Liver (tissue), 9 donors: ENCODE data around the gene CTAGE9. TPM values are rescaled to one million over a fixed set of nuclear protein-coding genes. Genes with fewer than 3 reads are reported as not detected.

Experiments used
- DNase-seq: peaks from one replicate; pipeline ENCODE4 v3.0.0-alpha.2; 2017; ENCODE audit warnings: low spot score
- H3K27ac ChIP-seq, 2 donors: one replicate each; pipeline ENCODE4 v1.7.0; 2013; ENCODE audit warnings: inconsistent platforms in 2 of 2, low read length in 2 of 2, control low read depth in 1 of 2, low read depth in 1 of 2, mild to moderate bottlenecking in 1 of 2
- H3K27me3 ChIP-seq, 4 donors: one replicate each; pipeline versions ENCODE4 v1.6.1 to v1.7.0; 2013; ENCODE audit warnings: low read length in 3 of 4, inconsistent platforms in 1 of 4, mild to moderate bottlenecking in 1 of 4, moderate library complexity in 1 of 4; ENCODE audit not compliant: control insufficient read depth in 4 of 4, insufficient read depth in 4 of 4
- H3K36me3 ChIP-seq, 4 donors: one replicate each; pipeline versions ENCODE4 v1.6.1 to v1.7.0; 2013; ENCODE audit warnings: low read length in 3 of 4, mild to moderate bottlenecking in 3 of 4, low read depth in 1 of 4, moderate library complexity in 1 of 4; ENCODE audit not compliant: control insufficient read depth in 4 of 4, insufficient read depth in 3 of 4
- H3K4me1 ChIP-seq, 4 donors: one replicate each; pipeline versions ENCODE4 v1.6.1 to v1.7.0; 2013; ENCODE audit warnings: low read length in 3 of 4, mild to moderate bottlenecking in 3 of 4, moderate library complexity in 1 of 4; ENCODE audit not compliant: control insufficient read depth in 4 of 4, insufficient read depth in 4 of 4
- H3K4me3 ChIP-seq, 3 donors: one replicate each; pipeline versions ENCODE4 v1.6.1 to v1.7.0; 2013; ENCODE audit warnings: low read length in 3 of 3, control low read depth in 1 of 3, low read depth in 1 of 3, mild to moderate bottlenecking in 1 of 3
- H3K9ac ChIP-seq, 2 donors: one replicate each; pipeline ENCODE4 v1.7.0; 2013; ENCODE audit warnings: low read length in 2 of 2, mild to moderate bottlenecking in 2 of 2, moderate library complexity in 2 of 2, control low read depth in 1 of 2, low read depth in 1 of 2
- H3K9me3 ChIP-seq, 4 donors: one replicate each; pipeline versions ENCODE4 v1.6.1 to v1.7.0; 2013; ENCODE audit warnings: low read length in 3 of 4; ENCODE audit not compliant: control insufficient read depth in 4 of 4
- EGR1 ChIP-seq, 2 donors: IDR thresholded peaks; 2 replicates each; pipeline ENCODE4 v1.6.1; 2016 to 2018; ENCODE audit warnings: antibody characterized with exemption in 2 of 2, low read depth in 2 of 2
- FOXA1 ChIP-seq: IDR thresholded peaks from 2 replicates; pipeline ENCODE4 v1.6.1; 2016; ENCODE audit warnings: antibody characterized with exemption
- FOXA2 ChIP-seq: IDR thresholded peaks from 2 replicates; pipeline ENCODE4 v1.6.1; 2016; ENCODE audit warnings: antibody characterized with exemption
- GABPA ChIP-seq, 2 donors: IDR thresholded peaks in 1 of 2; conservative IDR thresholded peaks in 1 of 2; 2 replicates each; pipeline ENCODE4 v1.6.1; 2016; ENCODE audit warnings: antibody characterized with exemption in 2 of 2, mild to moderate bottlenecking in 1 of 2, moderate library complexity in 1 of 2
- HNF4A ChIP-seq, 2 donors: conservative IDR thresholded peaks; 2 replicates each; pipeline ENCODE4 v1.6.1; 2016; ENCODE audit warnings: antibody characterized with exemption in 2 of 2, mild to moderate bottlenecking in 2 of 2
- HNF4G ChIP-seq: IDR thresholded peaks from 2 replicates; pipeline ENCODE4 v1.6.1; 2016; ENCODE audit warnings: antibody characterized with exemption
- JUND ChIP-seq, 2 donors: IDR thresholded peaks; 2 replicates each; pipeline ENCODE4 v1.6.1; 2016; ENCODE audit warnings: antibody characterized with exemption in 2 of 2
- NR2F2 ChIP-seq: IDR thresholded peaks from 2 replicates; pipeline ENCODE4 v1.6.1; 2016; ENCODE audit warnings: antibody characterized with exemption
- RAD21 ChIP-seq, 2 donors: IDR thresholded peaks; 2 replicates each; pipeline ENCODE4 v1.6.1; 2016; ENCODE audit warnings: antibody characterized with exemption in 2 of 2, mild to moderate bottlenecking in 2 of 2
- RXRA ChIP-seq, 2 donors: IDR thresholded peaks; 2 replicates each; pipeline ENCODE4 v1.6.1; 2017 to 2018; ENCODE audit warnings: antibody characterized with exemption in 2 of 2, mild to moderate bottlenecking in 1 of 2
- SP1 ChIP-seq: IDR thresholded peaks from 2 replicates; pipeline ENCODE4 v1.6.1; 2018; ENCODE audit warnings: antibody characterized with exemption, mild to moderate bottlenecking
- TAF1 ChIP-seq: conservative IDR thresholded peaks from 2 replicates; pipeline ENCODE4 v1.6.1; 2016; ENCODE audit warnings: antibody characterized with exemption, mild to moderate bottlenecking
- YY1 ChIP-seq: IDR thresholded peaks from 2 replicates; pipeline ENCODE4 v1.6.1; 2016; ENCODE audit warnings: antibody characterized with exemption, mild to moderate bottlenecking
- WGBS: extraction: QIAGEN DNeasy Blood & Tissue Kit; methylation state at CpG from one replicate; pipeline ENCODE4 v1.1.7; 2013; 5-methylcytosine and 5-hydroxymethylcytosine counted together
- polyA plus RNA-seq, 2 donors: library from polyadenylated mRNA; stranded (reverse) in 1 of 2; unstranded in 1 of 2; fragments of 200-250 nt in 1 of 2; fragments of >200 nt in 1 of 2; fragmentation: Nextera tagmentation in 1 of 2; extraction: Ambion mirVana in 1 of 2; gene quantifications; one replicate each; pipeline versions ENCODE4 v1.2.1 to v1.2.3, GENCODE V29; 2013 to 2015
- total RNA-seq, 2 donors: library from RNA; depleted of rRNA; stranded (reverse); fragments of >200 nt; gene quantifications; one replicate each; pipeline ENCODE4 v1.2.3, GENCODE V29; 2014
- TF ChIP-seq, protein P1 (sequence below): IDR thresholded peaks from 2 replicates; pipeline ENCODE4 v1.6.1; 2016; ENCODE audit warnings: antibody characterized with exemption
- TF ChIP-seq, protein P2 (sequence below): IDR thresholded peaks from 2 replicates; pipeline ENCODE4 v1.6.1; 2016; ENCODE audit warnings: antibody characterized with exemption
- TF ChIP-seq, protein P3 (sequence below): IDR thresholded peaks from 2 replicates; pipeline ENCODE4 v1.6.1; 2016; ENCODE audit warnings: antibody characterized with exemption, mild to moderate bottlenecking
- TF ChIP-seq, protein P4 (sequence below): IDR thresholded peaks from 2 replicates; pipeline ENCODE4 v1.6.1; 2016; ENCODE audit warnings: antibody characterized with exemption
- donor health status: healthy.
- donor health status: healthy.
- donor health status: healthy.
- donor health status: healthy.
- donor health status: healthy.

The CTAGE9 gene
- total and polyA plus RNA-seq, 4 donors: not detected

DNA sequence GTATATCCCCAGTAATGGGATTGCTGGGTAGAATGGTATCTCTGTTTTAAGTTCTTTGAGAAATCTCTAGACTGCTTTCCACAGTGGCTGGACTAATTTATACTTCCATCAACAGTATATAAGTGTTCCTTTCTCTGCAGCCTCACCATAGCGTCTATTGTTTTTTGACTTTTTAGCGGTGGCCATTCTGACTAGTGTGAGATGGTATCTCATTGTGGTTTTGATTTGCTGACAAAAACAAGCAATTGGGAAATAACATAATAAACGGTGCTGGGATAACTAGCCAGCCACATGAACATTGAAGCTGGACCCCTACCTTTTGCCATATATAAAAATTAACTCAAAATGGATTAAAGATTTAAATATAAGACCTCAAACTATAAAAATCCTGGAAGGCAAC, 23.8 kb downstream of the CTAGE9 start:
- DNase-seq: no peak
- WGBS: 87% methylated on average over 3 of the region's 3 CpGs

DNA sequence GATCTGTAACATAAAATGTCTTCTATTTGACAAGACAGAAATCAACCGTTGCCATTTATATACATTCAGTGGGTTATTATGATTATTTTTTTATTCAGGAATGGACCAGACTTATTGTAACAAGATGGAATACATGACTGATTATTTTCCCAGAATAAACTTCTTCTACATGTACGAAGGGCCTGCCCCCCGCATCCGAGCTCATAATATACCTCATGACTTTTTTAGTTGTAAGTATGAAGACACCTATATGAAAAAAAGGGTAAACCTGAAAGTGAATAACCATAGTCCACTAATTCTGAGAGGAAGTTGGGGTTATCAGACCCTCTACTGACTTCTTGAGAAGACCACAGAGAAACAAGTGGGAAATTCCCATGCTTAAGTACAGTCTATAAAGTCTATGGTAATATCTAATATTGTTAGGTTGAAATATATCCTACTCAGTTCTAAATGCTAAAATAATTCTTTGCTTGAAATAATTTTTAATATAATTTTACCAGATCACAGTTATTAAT, 25.5 kb downstream of the CTAGE9 start:
- Histone ChIP-seq H3K4me1 (no peaks in the 10 kb centered on the region), H3K9ac (no peak overlapping the region), H3K4me3 (no peak overlapping the region), H3K27me3 (no peaks in the 10 kb centered on the region), H3K9me3 (no peaks in the 10 kb centered on the region), H3K36me3 (peaks cover 0 to 2% (median 0%) of the 10 kb centered on the region in 4 donors), H3K27ac (no peak overlapping the region)
- 94% methylated on average over 4 of the region's 4 CpGs for WGBS
- no peak for DNase-seq
- no peak for TF ChIP-seq GABPA (IDR thresholded peaks at IDR 0.05 in 1 of 2, conservative IDR thresholded peaks at IDR 0.05 in 1 of 2)

More for the DNA sequence above, 23.8 kb downstream of the CTAGE9 start:
- H3K9me3 ChIP-seq: no peaks in the 10 kb centered on the region
- H3K27ac ChIP-seq: no peak overlapping the region
- H3K9ac ChIP-seq: no peak overlapping the region
- H3K27me3 ChIP-seq: no peaks in the 10 kb centered on the region
- no peak for TF ChIP-seq HNF4G
- TF ChIP-seq FOXA2: no peak
- TF ChIP-seq, protein P1, sequence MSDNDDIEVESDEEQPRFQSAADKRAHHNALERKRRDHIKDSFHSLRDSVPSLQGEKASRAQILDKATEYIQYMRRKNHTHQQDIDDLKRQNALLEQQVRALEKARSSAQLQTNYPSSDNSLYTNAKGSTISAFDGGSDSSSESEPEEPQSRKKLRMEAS: no peak
- TF ChIP-seq, protein P2, sequence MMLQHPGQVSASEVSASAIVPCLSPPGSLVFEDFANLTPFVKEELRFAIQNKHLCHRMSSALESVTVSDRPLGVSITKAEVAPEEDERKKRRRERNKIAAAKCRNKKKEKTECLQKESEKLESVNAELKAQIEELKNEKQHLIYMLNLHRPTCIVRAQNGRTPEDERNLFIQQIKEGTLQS: no peak
- no peak for TF ChIP-seq RAD21 (IDR thresholded peaks at IDR 0.05)
- TF ChIP-seq YY1: no peak
- no peak for TF ChIP-seq FOXA1
- no peak for TF ChIP-seq EGR1 (IDR thresholded peaks at IDR 0.05; ENCODE audit: low read depth in 2 of 2)
- TF ChIP-seq, protein P3, sequence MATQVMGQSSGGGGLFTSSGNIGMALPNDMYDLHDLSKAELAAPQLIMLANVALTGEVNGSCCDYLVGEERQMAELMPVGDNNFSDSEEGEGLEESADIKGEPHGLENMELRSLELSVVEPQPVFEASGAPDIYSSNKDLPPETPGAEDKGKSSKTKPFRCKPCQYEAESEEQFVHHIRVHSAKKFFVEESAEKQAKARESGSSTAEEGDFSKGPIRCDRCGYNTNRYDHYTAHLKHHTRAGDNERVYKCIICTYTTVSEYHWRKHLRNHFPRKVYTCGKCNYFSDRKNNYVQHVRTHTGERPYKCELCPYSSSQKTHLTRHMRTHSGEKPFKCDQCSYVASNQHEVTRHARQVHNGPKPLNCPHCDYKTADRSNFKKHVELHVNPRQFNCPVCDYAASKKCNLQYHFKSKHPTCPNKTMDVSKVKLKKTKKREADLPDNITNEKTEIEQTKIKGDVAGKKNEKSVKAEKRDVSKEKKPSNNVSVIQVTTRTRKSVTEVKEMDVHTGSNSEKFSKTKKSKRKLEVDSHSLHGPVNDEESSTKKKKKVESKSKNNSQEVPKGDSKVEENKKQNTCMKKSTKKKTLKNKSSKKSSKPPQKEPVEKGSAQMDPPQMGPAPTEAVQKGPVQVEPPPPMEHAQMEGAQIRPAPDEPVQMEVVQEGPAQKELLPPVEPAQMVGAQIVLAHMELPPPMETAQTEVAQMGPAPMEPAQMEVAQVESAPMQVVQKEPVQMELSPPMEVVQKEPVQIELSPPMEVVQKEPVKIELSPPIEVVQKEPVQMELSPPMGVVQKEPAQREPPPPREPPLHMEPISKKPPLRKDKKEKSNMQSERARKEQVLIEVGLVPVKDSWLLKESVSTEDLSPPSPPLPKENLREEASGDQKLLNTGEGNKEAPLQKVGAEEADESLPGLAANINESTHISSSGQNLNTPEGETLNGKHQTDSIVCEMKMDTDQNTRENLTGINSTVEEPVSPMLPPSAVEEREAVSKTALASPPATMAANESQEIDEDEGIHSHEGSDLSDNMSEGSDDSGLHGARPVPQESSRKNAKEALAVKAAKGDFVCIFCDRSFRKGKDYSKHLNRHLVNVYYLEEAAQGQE: no peak
- TF ChIP-seq TAF1: no peak
- TF ChIP-seq HNF4A (conservative IDR thresholded peaks at IDR 0.05): no peak
- TF ChIP-seq RXRA (IDR thresholded peaks at IDR 0.05): no peak
- H3K4me3 ChIP-seq: no peak overlapping the region
- H3K4me1 ChIP-seq: no peaks in the 10 kb centered on the region
- peaks cover 0 to 2% (median 0%) of the 10 kb centered on the region in 4 donors for H3K36me3 ChIP-seq

DNA sequence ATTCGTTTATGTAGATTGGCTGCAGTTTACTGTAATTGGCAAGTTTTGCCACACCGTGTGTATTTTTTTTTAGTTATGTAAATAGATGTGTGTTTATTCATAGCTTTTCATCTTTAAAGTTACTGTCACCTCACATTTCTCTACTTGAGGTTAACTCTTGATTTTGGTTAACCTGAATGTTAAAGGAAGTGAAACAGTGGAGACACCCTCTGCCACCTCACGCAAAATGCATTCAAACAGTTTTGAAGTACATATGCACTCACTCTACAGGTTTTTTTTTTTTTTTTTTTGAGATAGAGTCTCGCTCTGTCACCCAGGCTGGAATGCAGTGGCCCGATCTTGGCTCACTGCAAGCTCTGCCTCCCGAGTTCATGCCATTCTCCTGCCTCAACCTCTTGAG, 27.3 kb downstream of the CTAGE9 start:
- WGBS: 87% methylated on average over 6 of the region's 6 CpGs
- H3K9me3 ChIP-seq: no peaks in the 10 kb centered on the region
- no peak for DNase-seq
- no peaks in the 10 kb centered on the region for H3K27me3 ChIP-seq
- peaks cover 0 to 2% (median 0%) of the 10 kb centered on the region in 4 donors for H3K36me3 ChIP-seq
- no peaks in the 10 kb centered on the region for H3K4me1 ChIP-seq
- no peak overlapping the region for H3K27ac ChIP-seq
- H3K9ac ChIP-seq: no peak overlapping the region
- no peak for TF ChIP-seq JUND (IDR thresholded peaks at IDR 0.05)
- TF ChIP-seq, protein P4, sequence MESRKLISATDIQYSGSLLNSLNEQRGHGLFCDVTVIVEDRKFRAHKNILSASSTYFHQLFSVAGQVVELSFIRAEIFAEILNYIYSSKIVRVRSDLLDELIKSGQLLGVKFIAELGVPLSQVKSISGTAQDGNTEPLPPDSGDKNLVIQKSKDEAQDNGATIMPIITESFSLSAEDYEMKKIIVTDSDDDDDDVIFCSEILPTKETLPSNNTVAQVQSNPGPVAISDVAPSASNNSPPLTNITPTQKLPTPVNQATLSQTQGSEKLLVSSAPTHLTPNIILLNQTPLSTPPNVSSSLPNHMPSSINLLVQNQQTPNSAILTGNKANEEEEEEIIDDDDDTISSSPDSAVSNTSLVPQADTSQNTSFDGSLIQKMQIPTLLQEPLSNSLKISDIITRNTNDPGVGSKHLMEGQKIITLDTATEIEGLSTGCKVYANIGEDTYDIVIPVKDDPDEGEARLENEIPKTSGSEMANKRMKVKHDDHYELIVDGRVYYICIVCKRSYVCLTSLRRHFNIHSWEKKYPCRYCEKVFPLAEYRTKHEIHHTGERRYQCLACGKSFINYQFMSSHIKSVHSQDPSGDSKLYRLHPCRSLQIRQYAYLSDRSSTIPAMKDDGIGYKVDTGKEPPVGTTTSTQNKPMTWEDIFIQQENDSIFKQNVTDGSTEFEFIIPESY: no peak
- no peak for TF ChIP-seq NR2F2
- TF ChIP-seq RAD21 (IDR thresholded peaks at IDR 0.05): no peak
- TF ChIP-seq YY1: no peak
- no peak for TF ChIP-seq SP1
- TF ChIP-seq TAF1: no peak
- no peak for TF ChIP-seq GABPA (IDR thresholded peaks at IDR 0.05 in 1 of 2, conservative IDR thresholded peaks at IDR 0.05 in 1 of 2)
- H3K4me3 ChIP-seq: no peak overlapping the region
